Endothelial cell of umbilical vein (primary cell): ENCODE results near the gene RGS19. TPM values are rescaled to one million over a fixed set of nuclear protein-coding genes. Genes with fewer than 3 reads are reported as not detected.

Experiments used
- BruUV-seq: library from RNA; stranded (reverse); fragments of 400-500 nt; replicated peaks from 2 replicates; lab custom pipeline; 2021; lab: Mats Ljungman, UMichigan
- CTCF ChIA-PET: fragments of 300-600, 350-600 bp; sonication (Branson Sonifier 250); formaldehyde crosslinking; loops from one replicate; lab custom pipeline; 2021; ENCODE audit warnings: antibody characterized with exemption, inconsistent platforms; lab: Charles Lee
- POLR2A ChIA-PET: fragments of 300-600, 350-600 bp; sonication (Branson Sonifier 250); formaldehyde crosslinking; loops from one replicate; lab custom pipeline; 2021; ENCODE audit warnings: antibody characterized with exemption, inconsistent platforms; lab: Charles Lee
- DNase-seq: peaks from one replicate; pipeline ENCODE4 v3.0.0-alpha.2; 2011; ENCODE audit warnings: low read depth, low spot score
- FAIRE-seq: peaks from 2 replicates; lab custom pipeline; 2011; peaks lifted over from hg19 to GRCh38; lab: Jason Lieb, UNC
- H2AFZ ChIP-seq: 2 replicates; pipeline ENCODE4 v1.6.0; 2012; ENCODE audit warnings: low read depth, low read length, control low read depth, inconsistent platforms
- H3K27ac ChIP-seq: 2 replicates; pipeline ENCODE4 v1.5.1; 2011; ENCODE audit warnings: low read depth, mild to moderate bottlenecking, control low read depth, low read length, moderate library complexity; ENCODE audit not compliant: insufficient read depth
- H3K27me3 ChIP-seq, 2 experiments: 2 replicates each; pipeline versions ENCODE4 v1.6.0 to v1.6.1; 2011; ENCODE audit warnings: low read length in 2 of 2, mixed read lengths in 1 of 2; ENCODE audit not compliant: control insufficient read depth in 2 of 2, insufficient read depth in 2 of 2
- H3K36me3 ChIP-seq, 2 experiments: 2 replicates in 1 of 2; 3 replicates in 1 of 2; pipeline ENCODE4 v1.5.1; 2011; ENCODE audit warnings: low read length in 2 of 2, mild to moderate bottlenecking in 1 of 2, moderate library complexity in 1 of 2; ENCODE audit not compliant: control insufficient read depth in 2 of 2, insufficient read depth in 2 of 2; ENCODE audit errors: extremely low read depth in 1 of 2
- H3K4me1 ChIP-seq: 3 replicates; pipeline ENCODE4 v1.5.1; 2011; ENCODE audit warnings: mild to moderate bottlenecking, low read length; ENCODE audit not compliant: control insufficient read depth, insufficient read depth; ENCODE audit errors: extremely low read depth
- H3K4me2 ChIP-seq: 2 replicates; pipeline ENCODE4 v1.6.1; 2011; ENCODE audit warnings: low read length, control low read depth, mixed read lengths; ENCODE audit not compliant: insufficient read depth
- H3K4me3 ChIP-seq, 3 experiments: fragments of 200-600 bp in 1 of 3; sonication (generic), shearing (Covaris generic) in 1 of 3; replicated peaks in 1 of 3; 2 replicates each; pipeline ENCODE4 v1.5.1; 2011 to 2016; ENCODE audit warnings: control low read depth in 3 of 3, low read length in 3 of 3, mild to moderate bottlenecking in 2 of 3, inconsistent platforms in 1 of 3, low read depth in 1 of 3, moderate library complexity in 1 of 3; ENCODE audit not compliant: insufficient read depth in 1 of 3
- H3K79me2 ChIP-seq: 2 replicates; pipeline ENCODE4 v1.6.0; 2012; ENCODE audit warnings: low read length, inconsistent platforms; ENCODE audit not compliant: control insufficient read depth, insufficient read depth
- H3K9ac ChIP-seq: replicated peaks from 2 replicates; pipeline ENCODE3; 2011; ENCODE audit warnings: low read length, control low read depth; ENCODE audit not compliant: insufficient read depth; ENCODE audit errors: extremely low read depth
- H3K9me1 ChIP-seq: replicated peaks from 3 replicates; pipeline ENCODE4 v1.6.0; 2011; ENCODE audit warnings: mild to moderate bottlenecking, low read length; ENCODE audit not compliant: control insufficient read depth, insufficient read depth; ENCODE audit errors: extremely low read depth
- H3K9me3 ChIP-seq: replicated peaks from 2 replicates; pipeline ENCODE4 v1.5.1; 2012; ENCODE audit warnings: low read length, inconsistent platforms; ENCODE audit not compliant: control insufficient read depth, insufficient read depth
- H4K20me1 ChIP-seq: replicated peaks from 2 replicates; pipeline ENCODE3; 2011; ENCODE audit warnings: mild to moderate bottlenecking, low read length; ENCODE audit not compliant: control insufficient read depth, insufficient read depth; ENCODE audit errors: extremely low read depth
- CTCF ChIP-seq, 2 donors: IDR thresholded peaks; 1 replicate in 1 of 2; 2 replicates in 1 of 2; pipeline ENCODE4 v1.5.1; 2011; ENCODE audit warnings: low read length in 2 of 2, mild to moderate bottlenecking in 2 of 2, moderate library complexity in 2 of 2, control low read depth in 1 of 2, inconsistent platforms in 1 of 2, low read depth in 1 of 2; ENCODE audit not compliant: insufficient read depth in 1 of 2; ENCODE audit errors: extremely low read depth in 1 of 2
- EZH2 ChIP-seq: IDR thresholded peaks from 2 replicates; pipeline ENCODE4 v1.6.1; 2012; ENCODE audit warnings: borderline replicate concordance, low read depth, mild to moderate bottlenecking, moderate library complexity, low read length, inconsistent platforms; ENCODE audit not compliant: severe bottlenecking
- FOS ChIP-seq: IDR thresholded peaks from 2 replicates; pipeline ENCODE4 v1.6.1; 2011; ENCODE audit warnings: mild to moderate bottlenecking, low read length, moderate library complexity, borderline replicate concordance; ENCODE audit not compliant: insufficient read depth
- GATA2 ChIP-seq: IDR thresholded peaks from 2 replicates; pipeline ENCODE4 v1.7.0; 2011; ENCODE audit warnings: low read depth, mild to moderate bottlenecking, moderate library complexity, mixed read lengths, low read length; ENCODE audit not compliant: insufficient read length, insufficient read depth
- JUN ChIP-seq: IDR thresholded peaks from 2 replicates; pipeline ENCODE4 v1.6.1; 2011; ENCODE audit warnings: borderline replicate concordance, low read depth; ENCODE audit not compliant: insufficient read length, insufficient read depth
- MAX ChIP-seq: IDR thresholded peaks from 2 replicates; pipeline ENCODE4 v1.6.1; 2011; ENCODE audit not compliant: insufficient read depth, insufficient read length
- MYC ChIP-seq: IDR thresholded peaks from one replicate; pipeline ENCODE4 v1.6.1; 2011; ENCODE audit warnings: mild to moderate bottlenecking, low read depth, low read length
- POLR2A ChIP-seq: IDR thresholded peaks from 2 replicates; pipeline ENCODE4 v1.6.1; 2012; ENCODE audit warnings: low read depth, mild to moderate bottlenecking, control low read depth, low read length
- POLR2AphosphoS5 ChIP-seq: IDR thresholded peaks from 2 replicates; pipeline ENCODE4 v1.6.1; 2012; ENCODE audit warnings: low read depth, mild to moderate bottlenecking, control low read depth, low read length, moderate library complexity; ENCODE audit not compliant: insufficient read depth
- dilution Hi-C: fragments of 300-500 bp; cut with MboI; formaldehyde crosslinking; loops from one replicate; pipeline ENCODE4 v1.15.0; 2019; ENCODE audit warnings: low sequenced_read_pairs; ENCODE audit not compliant: extremely low pct_ligation_motif_present
- intact Hi-C: fragments of 100-400 bp; cut with micrococcal nuclease; formaldehyde crosslinking; loops from one replicate; pipeline ENCODE4 v1.10.0; 2022
- polyA plus RNA-seq, 4 experiments: library from polyadenylated mRNA; depleted of rRNA in 3 of 4; stranded (reverse) in 3 of 4; unstranded in 1 of 4; fragments of >200 nt; gene quantifications; 2 replicates each; pipeline versions ENCODE4 v1.2.1 to v1.2.3, GENCODE V29; 2011 to 2012; ENCODE audit warnings: missing spikeins in 1 of 4
- total RNA-seq: library from RNA; stranded (reverse); gene quantifications from 2 replicates; pipeline ENCODE4 v1.2.3, GENCODE V29; 2021

Gene RGS19
- total and polyA plus RNA-seq, 2 donors (not counting 3 experiments of a cell fraction or from before 2014, with no cell fraction given) = 27.8 to 33.7 TPM

- Histone ChIP-seq H3K9ac (no peak overlapping the region), H3K79me2 (peaks cover 20% of the 10 kb centered on the region), H3K4me1 (peaks cover 75% of the 10 kb centered on the region), H3K27ac (peak overlapping the region; percentile 28), H3K27me3 (no peaks in the 10 kb centered on the region), H3K36me3 (peaks cover 9 to 13% of the 10 kb centered on the region in 2 experiments), H3K9me1 (no peaks in the 10 kb centered on the region), H3K4me3 (peak overlapping the region in 1 of 3 experiments; percentile 88), H3K4me2 (peak overlapping the region; percentile 12), H2AFZ (peak overlapping the region; percentile 15), H4K20me1 (peaks cover 3% of the 10 kb centered on the region), H3K9me3 (no peaks in the 10 kb centered on the region)
- ChIA-PET POLR2A (interaction anchor here (0.6 to 2.2 kb wide), 3 partner anchors 8 to 404 kb away, joined by 3 to 8 read pairs (median 4); no protein-coding TSS in a partner anchor), CTCF (interaction anchor here (0.7 to 15.2 kb wide), 2 partner anchors 11 to 30 kb away, joined by 3 to 412 read pairs; partner anchors contain the start of gene C20orf204)
- DNase-seq (peak; percentile 49), FAIRE-seq (no peak)
- dilution Hi-C loops = no loop called here
- intact Hi-C loops = loop anchor here (10.0 kb wide), 1 partner anchor 155 kb away; the partner anchor contains the start of gene DNAJC5
- TF ChIP-seq MAX (no peak), JUN (no peak), EZH2 (no peak), CTCF (IDR thresholded peaks at IDR 0.05; ENCODE audit: extremely low read depth in 1 of 2, insufficient read depth in 1 of 2, low read depth in 1 of 2, low read length in 2 of 2) (no peak), MYC (no peak), FOS (no peak), POLR2A (no peak), POLR2AphosphoS5 (no peak), GATA2 (no peak)
- BruUV-seq = no TSS peak
These were observed 29.4 kb downstream of the RGS19 start for GRCh38 chr20:64049878-64050260.
